ENCODE data around the gene FASTKD2. TPM values are rescaled to one million over a fixed set of nuclear protein-coding genes. Genes with fewer than 3 reads are reported as not detected.

Gene FASTKD2
- total RNA-seq, 1 donor from 2014 or later = 32.1 TPM

- Mint-ChIP-seq H3K27me3 (no peaks in the 10 kb centered on the region), H3K4me3 (no peak overlapping the region), H3K9me3 (no peaks in the 10 kb centered on the region), H3K36me3 (no peaks in the 10 kb centered on the region), H3K27ac (no peak overlapping the region), H3K4me1 (ENCODE audit: unreplicated experiment) (peaks cover 3% of the 10 kb centered on the region)
- no peak for DNase-seq (ENCODE audit: extremely low spot score, unreplicated experiment)
- TF ChIP-seq, protein P1, sequence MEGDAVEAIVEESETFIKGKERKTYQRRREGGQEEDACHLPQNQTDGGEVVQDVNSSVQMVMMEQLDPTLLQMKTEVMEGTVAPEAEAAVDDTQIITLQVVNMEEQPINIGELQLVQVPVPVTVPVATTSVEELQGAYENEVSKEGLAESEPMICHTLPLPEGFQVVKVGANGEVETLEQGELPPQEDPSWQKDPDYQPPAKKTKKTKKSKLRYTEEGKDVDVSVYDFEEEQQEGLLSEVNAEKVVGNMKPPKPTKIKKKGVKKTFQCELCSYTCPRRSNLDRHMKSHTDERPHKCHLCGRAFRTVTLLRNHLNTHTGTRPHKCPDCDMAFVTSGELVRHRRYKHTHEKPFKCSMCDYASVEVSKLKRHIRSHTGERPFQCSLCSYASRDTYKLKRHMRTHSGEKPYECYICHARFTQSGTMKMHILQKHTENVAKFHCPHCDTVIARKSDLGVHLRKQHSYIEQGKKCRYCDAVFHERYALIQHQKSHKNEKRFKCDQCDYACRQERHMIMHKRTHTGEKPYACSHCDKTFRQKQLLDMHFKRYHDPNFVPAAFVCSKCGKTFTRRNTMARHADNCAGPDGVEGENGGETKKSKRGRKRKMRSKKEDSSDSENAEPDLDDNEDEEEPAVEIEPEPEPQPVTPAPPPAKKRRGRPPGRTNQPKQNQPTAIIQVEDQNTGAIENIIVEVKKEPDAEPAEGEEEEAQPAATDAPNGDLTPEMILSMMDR (conservative IDR thresholded peaks at IDR 0.05) = no peak
These were observed 75.6 kb downstream of the FASTKD2 start for GRCh38 chr2:206840999-206841398.

Small RNA genes lying within 50 kb of the gene (microRNA-seq; reads per million reads assigned to microRNA genes)
- not detected for gene MIR3130-1
- gene MIR3130-2 = not detected

Other genes starting within 250 kb of the FASTKD2 start
- not detected in 2 replicates for gene FAM237A, start 123.1 kb upstream of the FASTKD2 start, total RNA-seq (ENCODE audit: low replicate concordance)
- not detected in 2 replicates for gene DYTN, start 47.2 kb upstream of the FASTKD2 start, total RNA-seq (ENCODE audit: low replicate concordance)
- gene MDH1B, start 278 bp upstream of the FASTKD2 start, total RNA-seq (ENCODE audit: low replicate concordance) = 0.64 and 4.7 TPM in 2 replicates
- gene CPO, start 173.9 kb downstream of the FASTKD2 start, total RNA-seq (ENCODE audit: low replicate concordance) = 0.24 and 0.51 TPM in 2 replicates

All from type B pancreatic cell (in vitro differentiated cells).